ENCODE measurements around the gene BTRC.
"Not testable (repeated sequence)": the region's sequence is repeated elsewhere in the genome, so short reads cannot be mapped to it uniquely, and the experiment has no call there.

BTRC gene

DNA sequence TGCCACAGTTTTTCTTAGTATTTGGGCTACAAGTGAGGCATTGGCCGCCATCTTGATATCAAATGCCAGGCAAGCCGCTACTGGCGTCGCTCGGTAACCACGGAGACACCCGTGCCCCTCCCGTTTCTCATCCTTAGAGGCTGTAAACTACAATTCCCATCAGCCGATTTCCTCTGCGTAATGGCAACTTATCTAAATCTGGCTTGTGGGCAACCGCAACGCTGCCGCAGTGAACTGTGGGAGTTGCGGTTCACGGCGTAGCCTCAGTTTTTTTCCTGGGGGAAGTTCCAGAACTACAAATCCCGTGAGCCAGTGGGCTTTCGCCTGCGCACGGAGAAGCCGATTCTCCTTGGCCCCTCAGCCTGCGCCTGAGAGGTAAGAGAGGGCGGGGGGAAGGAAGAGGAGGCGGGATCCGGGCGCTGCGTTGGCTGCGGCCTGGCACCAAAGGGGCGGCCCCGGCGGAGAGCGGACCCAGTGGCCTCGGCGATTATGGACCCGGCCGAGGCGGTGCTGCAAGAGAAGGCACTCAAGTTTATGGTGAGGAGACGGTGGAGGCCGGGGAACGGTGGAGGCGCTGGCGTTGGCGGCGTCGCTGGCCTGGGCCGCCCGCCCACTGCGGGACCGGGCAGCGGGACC is at the start of gene BTRC:
Gene BTRC (plus strand): TSS at position 474 of the 636 bp plus-strand sequence. CDS start 16 bp downstream, at position 490.
- peak; percentile 99 for DNase-seq

DNA sequence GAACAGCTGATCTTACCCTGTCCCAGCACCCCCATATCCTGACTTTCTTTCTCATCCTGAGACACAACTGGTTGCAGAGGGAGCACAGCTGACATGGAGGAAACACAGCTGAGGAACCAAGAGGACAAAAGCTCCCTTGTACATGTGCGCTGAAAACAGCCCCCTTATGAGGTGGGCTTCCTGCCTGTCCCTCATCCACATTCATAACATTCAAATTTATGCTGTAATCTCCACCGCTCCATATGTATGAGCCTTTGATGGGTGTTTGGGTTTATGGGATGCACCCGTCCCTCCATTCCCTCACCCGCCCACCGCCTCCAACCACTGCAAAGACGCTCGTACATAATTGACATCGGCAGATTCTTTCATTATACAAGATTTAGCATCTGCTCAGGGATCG is 49.6 kb upstream of the BTRC start:
- no peak for DNase-seq

DNA sequence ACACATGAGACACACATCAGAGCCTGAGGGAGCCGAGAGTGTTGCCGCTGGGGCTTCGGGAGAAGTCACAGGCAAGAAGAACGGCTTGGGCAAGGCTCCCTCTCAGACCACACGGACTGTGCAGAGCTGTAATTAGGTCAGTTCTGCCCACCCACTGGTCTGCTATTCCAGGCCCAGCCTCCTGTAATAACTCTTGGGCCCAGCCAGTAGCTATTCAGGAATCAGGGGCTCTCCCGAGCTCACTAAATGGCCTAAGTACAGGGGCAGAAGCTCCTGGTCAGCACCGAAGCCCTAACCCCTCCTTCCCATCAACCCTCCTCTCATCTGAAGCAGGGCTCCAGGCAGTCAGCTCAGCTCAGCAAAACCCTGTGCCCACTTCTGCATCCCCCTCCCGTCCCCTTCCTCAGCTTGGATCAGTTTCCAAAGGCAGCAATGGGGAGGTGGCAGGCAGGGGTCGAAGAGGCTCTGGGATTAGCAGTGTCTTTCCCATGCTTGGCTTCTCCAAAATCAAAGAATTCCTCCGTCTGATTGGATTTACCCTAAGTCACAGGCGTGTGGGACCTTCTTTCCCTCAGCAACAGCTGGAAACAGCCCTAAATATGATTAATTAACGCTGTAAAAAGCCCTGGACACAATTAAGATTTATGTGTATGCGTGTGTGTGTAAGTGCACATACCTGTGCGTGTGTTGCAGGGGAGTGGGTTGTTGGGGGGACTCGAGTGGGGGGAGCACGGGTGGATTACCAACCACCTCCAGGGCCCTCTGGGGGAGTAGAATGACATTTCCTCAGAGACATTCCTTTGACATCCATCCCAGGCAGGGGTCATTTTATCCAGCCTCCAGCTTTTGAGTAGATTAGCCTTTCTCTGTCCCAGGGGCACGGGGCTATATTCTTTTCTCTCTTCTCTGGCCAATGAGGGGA is 48.4 kb upstream of the BTRC start:
- peak; percentile 66 for DNase-seq

DNA sequence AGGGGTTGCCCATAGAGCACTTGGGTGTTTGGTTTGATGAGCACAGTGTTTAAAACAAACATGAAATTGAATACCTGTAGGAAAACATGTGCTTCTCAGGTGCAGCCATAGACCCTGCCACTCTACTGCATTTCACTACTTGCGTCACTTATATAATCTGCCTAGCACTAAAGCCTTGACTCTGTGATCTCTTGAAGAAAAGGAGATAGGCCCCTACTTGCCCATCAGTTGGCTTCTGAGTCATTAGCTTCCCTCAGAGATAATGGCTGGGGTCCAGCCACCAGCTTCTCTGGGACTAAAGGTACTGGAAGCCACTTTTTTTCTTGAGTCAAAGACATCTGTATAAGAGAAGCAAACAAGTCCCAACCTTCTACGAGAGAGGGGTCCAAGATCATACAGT is 45.9 kb upstream of the BTRC start:
- DNase-seq, result no peak

DNA sequence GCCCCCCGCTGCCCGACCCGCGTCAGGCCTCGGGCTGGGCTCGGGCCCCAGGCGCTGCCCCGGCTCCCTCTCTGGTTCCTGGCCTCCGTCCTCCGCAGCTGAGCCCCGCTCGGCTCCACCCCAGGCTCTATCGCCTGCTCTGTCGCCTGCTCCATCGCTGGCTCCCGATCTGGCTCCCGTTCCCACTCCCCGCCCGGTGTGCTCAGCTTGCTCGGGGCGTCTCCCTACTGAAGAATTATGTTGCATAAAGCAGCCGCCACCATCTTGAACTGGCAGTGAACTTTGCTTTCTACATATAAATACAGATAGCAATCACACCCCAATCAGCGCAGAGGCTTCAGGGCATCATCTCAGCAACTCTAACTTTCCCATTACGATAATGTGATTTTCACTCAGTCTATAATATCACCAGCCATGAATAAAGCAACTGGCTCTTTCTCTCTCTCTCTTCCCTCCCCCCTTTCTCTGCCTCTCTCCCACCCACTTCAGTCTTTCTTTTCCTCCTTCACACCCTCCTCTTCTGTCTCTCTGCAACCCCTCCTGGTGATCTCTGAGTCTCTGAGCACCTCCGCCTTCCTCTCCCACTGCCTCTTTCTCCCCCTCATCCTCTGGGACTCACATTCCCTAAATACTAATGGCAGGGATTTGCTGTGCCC is 43.3 kb upstream of the BTRC start:
- DNase-seq, result no peak

DNA sequence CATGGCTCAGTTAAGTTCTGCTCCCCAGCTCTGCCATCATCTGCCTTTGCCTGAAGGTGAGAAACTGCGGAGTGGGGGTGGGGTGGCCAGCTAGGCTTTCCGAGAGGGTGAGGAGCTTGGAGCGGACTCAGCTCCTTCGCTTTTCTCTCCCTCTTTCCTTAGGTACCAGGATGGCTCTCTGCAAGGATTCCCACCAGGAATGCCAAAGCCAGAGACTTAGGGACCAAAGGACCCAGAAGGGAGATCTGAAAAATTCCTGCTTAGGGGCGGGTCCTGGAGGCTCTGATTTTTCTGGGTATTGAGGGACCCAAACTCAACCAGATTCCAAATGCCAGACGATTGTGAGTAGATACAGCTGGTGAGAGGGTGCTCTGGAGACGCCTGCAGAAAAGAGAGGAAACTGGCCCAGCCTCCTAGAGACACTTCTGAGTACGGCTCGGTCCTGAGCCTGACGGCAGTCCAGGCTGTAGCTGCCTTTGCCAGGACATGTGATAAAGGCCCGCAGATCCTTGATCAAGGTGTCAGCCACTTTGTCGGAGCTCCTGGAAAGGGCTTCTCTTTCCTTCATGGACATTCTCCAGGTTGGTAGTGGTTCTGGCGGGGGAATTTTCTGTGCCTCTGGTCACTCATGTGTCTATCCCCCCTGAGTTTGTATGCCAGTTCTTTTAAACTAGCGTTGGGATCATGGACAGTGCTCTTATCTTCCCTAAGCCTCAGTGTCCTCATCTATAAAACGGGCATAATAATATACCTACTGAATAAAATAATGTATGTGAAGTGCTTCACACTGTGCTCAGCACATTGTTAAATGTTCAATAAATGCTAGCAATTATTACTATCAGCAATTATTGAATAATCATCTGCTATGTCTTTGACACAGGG is 42.5 kb upstream of the BTRC start:
- no peak for DNase-seq

DNA sequence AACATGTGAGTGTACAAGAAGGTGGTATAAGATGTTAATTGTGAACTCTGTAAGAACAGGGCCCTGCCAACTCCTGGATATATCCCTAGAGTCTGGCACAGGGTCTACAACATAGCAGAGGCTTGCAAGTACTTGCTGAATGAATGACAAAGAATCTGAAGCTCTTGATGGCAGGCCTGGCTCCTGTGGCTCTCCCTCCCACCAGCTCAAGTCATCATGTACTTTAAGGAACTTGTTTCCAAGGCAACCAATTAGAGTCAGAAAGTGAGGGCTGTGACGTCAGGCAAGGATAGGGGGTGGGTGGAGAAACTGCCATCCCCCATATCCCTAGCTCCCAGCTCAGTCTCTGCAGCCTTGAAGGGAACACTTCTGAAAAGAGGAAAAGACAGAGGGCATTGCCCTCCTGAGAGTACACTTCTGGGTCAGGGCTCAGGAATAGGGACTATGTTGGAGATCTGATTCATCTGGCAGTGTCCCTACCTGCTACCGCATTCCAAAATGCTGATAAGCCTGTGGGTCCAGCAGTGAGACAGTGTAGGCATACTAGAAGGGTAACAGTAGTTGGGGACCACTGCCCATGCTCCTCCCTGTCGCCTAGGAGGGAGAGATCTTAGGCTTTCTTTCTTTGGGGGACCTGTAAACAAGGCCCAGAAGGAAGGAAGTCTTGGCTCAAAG is 34.6 kb upstream of the BTRC start:
- DNase-seq, result no peak

DNA sequence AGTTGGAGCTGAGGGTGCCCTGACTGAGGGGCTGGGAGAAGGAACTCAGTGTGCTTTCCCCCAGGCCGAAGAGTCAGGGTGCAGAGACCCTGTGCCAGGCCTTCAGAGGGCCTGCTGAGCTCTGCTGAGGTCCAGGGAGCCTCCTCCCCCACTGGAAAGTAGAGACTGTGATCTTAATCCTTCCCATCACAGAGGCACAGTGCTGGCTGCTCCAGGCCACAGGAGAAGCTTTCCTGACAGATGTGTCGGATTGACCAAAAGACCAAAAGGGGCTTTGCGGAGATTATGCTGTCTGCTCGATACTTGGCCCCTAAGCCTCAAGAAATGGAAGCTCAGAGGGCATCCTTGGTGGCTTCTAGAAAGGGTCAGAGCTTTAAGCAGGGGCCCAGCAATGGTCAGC is 32.9 kb upstream of the BTRC start:
- DNase-seq, result no peak

DNA sequence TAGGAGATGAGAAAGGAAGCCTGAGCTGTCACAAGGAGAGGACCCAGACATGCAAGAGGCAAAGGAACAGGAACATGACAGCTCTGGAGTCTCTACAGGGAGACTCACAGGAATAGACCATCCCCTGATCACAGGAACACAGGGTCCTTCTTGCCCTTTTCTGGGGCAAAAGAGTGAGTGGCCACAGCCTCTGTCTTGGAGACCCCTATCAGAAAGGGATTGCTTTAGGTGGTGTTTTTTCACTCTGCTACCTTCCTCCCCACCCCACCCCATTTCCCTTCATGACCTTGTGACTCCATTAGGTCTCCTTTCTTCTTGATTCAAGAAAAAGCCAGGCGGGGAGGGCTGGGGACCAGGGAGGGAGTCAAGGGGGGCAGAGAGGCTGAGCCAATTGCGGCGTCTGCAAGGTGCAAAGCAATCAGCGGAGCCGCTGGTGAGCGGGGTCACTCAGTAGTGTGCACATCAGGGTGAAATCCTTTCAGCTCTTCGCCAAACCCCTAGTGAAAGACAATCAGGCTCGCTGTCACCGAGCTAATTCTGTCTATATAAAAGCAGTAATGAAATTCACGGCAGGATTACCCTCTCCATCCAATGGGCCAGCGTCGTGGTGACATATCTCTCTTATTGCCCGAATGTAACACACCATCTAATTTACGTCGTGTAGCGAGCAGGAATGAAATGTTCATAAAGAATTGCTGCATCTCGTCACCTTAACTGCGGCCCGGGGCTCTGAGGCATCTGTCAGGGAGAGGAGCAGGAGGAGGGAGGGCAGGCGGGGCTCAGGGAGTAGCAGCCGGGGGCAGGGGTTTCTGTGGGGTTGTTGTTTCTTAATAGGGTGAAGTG is 31.5 kb upstream of the BTRC start:
- no peak for DNase-seq

DNA sequence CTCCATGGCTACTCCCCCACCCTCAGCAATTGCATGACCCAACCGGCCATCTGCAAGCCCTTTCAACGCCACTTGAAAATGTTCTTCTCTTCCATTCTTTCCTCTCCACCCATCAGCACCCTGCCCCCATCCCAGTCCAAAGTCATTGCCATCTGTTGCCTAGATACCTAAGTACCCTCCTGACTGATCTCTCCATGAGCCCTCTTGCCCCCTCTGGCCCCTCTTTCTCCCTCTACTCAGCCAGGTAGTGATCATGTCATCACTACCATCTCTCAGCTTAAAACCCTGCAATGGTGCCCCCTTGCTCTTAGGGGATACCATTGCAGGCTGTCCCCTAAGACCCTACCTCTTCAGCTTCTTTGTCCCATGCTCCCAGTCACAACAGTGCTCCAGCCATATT is 30.5 kb upstream of the BTRC start:
- DNase-seq, result no peak

DNA sequence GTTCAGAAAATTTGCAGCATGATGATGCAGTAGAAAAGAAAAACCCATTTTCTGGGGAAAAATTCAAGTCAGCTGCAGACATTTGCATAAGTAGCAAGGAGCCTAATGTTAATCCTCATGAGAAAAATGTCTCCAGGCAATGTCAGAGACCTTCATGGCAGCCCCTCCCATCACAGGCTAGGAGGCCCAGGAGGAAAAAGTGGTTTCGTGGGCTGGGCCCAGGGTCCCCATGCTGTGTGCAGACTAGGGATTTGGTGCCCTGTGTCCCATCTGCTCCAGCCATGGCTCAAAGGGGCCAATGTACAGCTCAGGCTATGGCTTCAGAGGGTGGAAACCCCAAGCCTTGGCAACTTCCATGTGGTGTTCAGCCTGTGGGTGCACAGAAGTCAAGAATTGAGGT is 26.5 kb upstream of the BTRC start:
- not testable (repeated sequence) for DNase-seq

DNA sequence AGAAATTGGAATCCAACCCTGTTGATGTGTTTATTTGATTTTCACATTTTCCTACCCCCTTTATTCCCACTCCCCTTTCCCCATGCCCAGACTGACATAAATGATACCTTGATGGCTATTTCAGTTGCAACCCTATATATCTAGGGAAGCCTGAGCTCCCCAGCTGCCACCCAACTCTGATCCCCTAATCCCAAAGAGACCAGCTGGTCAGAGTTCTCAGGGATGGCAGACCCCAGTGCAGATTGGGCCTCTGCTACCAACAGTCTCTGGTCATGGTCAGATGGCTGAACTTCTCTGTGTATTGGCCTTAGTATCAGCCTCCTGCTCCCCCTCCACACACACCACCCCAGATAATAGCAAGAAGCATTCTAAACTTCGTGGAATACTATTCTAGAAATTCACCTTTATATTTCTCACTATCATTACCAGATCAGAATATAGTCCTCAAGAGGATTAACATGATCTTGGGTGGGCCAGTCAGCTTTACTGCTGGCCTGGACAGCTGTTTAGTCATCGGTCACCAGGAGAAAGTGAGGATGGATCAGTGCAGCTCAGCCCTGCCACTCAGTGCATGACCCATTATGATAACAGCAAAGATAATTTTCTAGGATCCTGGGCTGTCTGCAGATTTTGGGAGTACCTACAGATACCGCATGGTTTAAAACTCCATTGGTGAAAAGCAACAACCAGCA is 24.5 kb upstream of the BTRC start:
- no peak for DNase-seq

DNA sequence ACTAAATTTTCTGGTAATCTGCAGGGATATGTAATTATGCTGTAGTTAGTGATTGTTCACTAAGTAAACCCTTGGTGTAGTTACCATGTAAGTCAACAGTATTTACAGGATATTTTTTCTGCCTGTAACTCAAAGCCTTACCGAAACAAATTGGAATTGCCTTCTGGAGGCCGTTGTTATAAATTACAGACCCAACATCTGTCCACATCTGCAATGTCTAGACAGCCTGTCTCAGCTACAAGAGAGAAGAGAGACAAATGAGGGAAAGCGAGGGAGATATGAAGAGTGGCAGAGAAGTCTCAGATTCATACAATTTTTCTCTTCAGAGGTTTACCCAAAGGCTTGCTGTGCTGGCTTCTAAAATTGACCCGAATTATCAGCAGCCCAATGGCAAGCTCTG is 23.7 kb upstream of the BTRC start:
- DNase-seq, result no peak

DNA sequence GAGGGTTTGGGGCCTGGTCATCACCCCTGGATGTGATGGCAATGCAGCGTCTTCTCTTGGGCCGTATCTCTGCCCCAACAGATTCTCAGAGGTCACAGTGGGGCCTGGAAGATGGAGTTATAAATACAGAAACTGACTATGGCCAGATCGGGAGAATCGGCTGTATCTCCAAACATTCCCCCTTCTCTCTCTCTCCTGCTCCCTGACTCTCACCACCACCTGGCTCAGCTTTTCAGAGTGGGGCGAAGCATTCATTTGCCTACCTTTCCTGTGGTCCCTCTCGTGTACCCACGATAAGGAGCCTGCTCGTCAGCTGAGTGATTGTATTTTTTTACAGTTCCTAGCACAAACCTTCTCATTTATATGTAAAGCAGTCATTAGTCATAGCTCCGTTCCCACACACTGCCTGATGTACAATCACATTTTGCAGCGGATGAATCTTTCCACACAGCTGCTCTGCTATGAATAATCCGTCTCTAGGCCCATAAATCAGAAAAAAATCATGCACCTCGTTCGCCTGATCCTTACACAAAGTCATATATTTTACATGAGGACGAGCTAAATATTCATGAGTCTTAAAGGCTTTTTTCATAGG is 23.2 kb upstream of the BTRC start:
- DNase-seq, result no peak

DNA sequence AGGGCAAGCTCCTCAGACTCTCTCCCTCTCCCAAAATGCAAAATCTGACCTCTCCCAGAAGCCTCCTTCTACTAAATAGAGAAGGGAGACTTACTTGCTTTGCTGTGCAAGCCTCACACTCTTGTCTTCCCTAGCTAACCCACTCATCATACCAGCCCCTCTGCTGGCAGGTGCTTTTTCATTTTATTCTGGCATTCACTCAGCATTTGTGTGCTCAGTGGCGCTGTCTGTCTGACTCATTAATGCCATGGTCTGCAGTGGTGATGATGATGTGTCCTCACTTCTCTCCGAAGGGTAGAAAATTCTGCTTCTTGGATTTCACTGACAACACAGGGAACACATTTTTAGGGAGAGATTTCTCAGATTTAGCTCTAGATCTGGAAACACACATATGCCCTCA is 22.0 kb upstream of the BTRC start:
- DNase-seq, result no peak

DNA sequence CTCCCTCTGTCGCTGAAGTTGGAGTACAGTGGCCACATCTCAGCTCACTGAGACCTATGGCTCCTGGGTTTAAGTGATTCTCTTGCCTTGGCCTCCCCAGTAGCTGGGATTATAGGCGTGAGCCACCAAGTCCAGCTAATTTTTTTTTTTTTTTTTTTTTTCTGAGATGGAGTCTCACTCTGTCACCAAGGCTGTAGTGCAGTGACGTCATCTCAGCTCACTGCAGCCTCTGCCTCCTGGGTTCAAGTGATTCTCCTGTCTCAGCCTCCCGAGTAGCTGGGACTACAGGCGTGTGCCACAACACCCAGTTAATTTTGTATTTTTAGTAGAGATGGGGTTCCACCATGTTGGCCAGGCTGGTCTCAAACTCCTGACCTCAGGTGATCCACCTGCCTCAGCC is 19.7 kb upstream of the BTRC start:
- not testable (repeated sequence) for DNase-seq

DNA sequence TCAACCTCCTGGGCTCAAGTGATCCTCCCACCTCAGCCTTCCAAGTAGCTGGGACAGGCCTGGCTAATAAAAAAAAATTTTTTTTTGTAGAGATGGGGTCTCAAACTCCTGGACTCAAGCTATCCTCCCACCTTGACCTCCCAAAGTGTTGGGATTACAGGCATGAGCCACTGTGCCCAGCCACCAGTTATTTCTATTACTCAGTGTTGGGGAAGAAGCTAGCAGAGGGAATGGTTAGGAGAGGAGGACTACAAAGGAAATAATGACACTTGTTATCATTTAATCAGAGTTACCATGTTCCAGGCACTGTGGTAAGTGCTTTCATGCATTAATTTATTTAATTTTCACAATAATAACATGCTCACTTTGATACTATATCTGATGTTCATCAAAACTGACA is 17.6 kb upstream of the BTRC start:
- DNase-seq, result no peak

DNA sequence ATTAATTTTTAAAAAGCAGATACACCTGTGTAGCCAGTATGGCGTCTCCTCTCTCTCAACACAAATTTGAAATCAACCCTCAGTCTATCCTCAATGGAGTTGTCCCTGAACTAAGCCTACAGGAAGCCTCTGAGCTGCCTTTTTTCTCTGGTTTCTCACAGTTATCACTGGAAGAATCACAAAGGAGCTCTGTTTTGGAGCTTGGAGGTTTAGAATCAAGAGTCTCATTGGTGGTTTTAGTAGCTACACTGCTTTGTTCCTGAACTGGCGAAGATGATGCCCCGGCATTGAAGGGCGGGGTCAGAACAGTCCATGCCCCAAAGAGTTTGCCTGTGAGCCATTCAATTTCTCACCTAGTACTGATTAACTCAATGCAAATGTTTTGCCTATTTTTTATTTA is 16.1 kb upstream of the BTRC start:
- no peak for DNase-seq

DNA sequence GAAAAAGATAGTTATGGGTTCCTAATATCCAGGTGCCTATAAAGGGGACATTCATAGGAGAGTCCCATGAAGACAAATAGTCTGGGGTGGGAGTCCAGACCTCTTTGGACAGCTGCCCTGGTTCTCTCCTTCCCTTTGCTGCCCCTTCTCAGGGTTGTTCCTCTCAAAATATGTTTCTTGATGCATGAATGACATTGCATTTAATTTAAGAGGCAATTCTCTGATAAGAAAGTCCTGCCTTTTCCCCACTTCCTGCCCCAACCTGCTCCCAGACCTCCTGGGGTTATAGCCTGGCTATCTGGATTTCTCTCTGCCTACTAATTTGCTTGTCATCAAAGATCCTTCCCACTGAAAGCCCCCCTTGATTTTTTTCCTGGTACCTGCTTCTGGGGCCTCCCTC is 12.5 kb upstream of the BTRC start:
- no peak for DNase-seq

DNA sequence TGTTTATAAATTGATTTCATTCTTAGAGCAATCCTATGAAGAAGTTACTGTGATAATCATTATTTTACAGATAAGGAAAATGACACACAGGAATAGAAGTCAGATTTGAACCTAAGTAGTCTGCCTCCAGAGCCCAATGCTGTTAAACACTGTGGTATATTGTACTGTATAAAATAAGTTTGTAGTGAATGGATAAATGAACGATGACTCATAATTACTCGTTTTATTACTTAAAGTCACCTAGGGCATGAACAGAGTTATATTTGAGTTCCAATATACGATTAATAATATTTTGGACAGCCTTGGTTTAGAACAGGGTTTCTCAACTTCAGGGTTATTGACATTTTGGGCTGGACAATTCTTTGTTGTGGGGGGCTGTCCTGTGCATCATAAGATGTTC is 7.8 kb upstream of the BTRC start:
- DNase-seq, result peak; percentile 5
